ENCODE data around the gene RAB28. TPM values are rescaled to one million over a fixed set of nuclear protein-coding genes. Genes with fewer than 3 reads are reported as not detected.

The RAB28 gene
- total and polyA plus RNA-seq, 2 of the 8 experiments (the other 6 are each of a cell fraction or from before 2014, with no cell fraction given) = 16.0 to 18.7 TPM

GRCh38 chr4:13492747-13493146, 8.6 kb upstream of the RAB28 start (continued):
- TF ChIP-seq ATF2 (IDR thresholded peaks at IDR 0.05; ENCODE audit: low read length) (no peak), RNF2 (IDR thresholded peaks at IDR 0.05; ENCODE audit: borderline replicate concordance, low read depth, low read length, missing control alignments, poor library complexity, severe bottlenecking) (no peak), KDM4A (IDR thresholded peaks at IDR 0.05; ENCODE audit: low read depth, low read length, severe bottlenecking) (no peak), SP1 (IDR thresholded peaks at IDR 0.05; ENCODE audit: low read depth, low read length) (no peak)

All from H1 (cell line).